ENCODE data around the gene COPS3.

GRCh38 chr17:17269926-17270773, 10.9 kb downstream of the COPS3 start:
- TF ChIP-seq CTCF (conservative IDR thresholded peaks at IDR 0.05; ENCODE audit: low read depth, low read length) (peak; percentile 42), EZH2 (IDR thresholded peaks at IDR 0.05; ENCODE audit: borderline replicate concordance, low read depth, low read length, poor library complexity, severe bottlenecking) (no peak)
